Measurements from ENCODE around the gene USP21.

DNA sequence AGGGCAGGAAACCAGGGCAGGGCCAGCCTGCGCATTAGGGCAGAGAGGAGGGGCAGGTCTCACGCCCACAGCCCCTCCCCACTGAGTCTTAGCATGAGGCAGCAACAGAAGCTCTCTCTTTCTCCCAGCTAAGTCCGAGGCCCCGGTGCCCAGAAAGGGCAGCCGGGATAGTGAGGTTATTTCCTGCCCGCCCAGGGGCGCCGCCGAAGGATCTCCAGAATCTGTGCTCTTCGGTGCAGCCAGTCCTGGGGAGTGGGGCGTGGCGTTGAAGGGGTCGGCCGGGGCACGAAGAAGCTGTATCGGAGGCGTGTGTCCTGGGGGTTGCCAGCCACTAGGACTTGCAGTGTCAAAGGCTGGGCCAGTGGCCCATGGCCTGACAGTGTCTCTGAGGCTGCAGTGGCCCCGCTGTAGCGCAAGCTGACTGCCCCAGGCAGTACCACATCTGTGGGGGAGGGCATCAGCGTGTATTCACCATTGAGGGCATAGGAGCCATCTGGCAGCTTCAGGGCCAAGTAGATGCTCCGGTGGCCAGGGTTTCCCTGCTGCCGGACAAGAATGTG, 31.7 kb downstream of the USP21 start:
- TF ChIP-seq, protein P1, sequence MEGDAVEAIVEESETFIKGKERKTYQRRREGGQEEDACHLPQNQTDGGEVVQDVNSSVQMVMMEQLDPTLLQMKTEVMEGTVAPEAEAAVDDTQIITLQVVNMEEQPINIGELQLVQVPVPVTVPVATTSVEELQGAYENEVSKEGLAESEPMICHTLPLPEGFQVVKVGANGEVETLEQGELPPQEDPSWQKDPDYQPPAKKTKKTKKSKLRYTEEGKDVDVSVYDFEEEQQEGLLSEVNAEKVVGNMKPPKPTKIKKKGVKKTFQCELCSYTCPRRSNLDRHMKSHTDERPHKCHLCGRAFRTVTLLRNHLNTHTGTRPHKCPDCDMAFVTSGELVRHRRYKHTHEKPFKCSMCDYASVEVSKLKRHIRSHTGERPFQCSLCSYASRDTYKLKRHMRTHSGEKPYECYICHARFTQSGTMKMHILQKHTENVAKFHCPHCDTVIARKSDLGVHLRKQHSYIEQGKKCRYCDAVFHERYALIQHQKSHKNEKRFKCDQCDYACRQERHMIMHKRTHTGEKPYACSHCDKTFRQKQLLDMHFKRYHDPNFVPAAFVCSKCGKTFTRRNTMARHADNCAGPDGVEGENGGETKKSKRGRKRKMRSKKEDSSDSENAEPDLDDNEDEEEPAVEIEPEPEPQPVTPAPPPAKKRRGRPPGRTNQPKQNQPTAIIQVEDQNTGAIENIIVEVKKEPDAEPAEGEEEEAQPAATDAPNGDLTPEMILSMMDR (IDR thresholded peaks at IDR 0.05) = no peak
- no peak for TF ChIP-seq POLR2A (IDR thresholded peaks at IDR 0.05)

Measured in Peyer's patch (tissue), 4 donors.